Common myeloid progenitor, CD34-positive (primary cell): ENCODE data around the gene TLCD1.

Experiments used
- CTCF ChIA-PET: fragments of 350-600 bp; sonication (Branson Sonifier 250); formaldehyde crosslinking; loops from one replicate; lab custom pipeline; 2021; ENCODE audit warnings: antibody characterized with exemption; lab: Charles Lee
- POLR2A ChIA-PET: fragments of 350-600 bp; sonication (Branson Sonifier 250); formaldehyde crosslinking; loops from one replicate; lab custom pipeline; 2021; ENCODE audit warnings: antibody characterized with exemption; lab: Charles Lee
- DNase-seq, 3 donors: peaks; one replicate each; pipeline versions ENCODE4 v3.0.0 to v3.0.0-alpha.2; 2013
- H3K27ac ChIP-seq, 2 experiments: 1 replicate in 1 of 2; 2 replicates in 1 of 2; pipeline ENCODE4 v1.7.0; 2013; ENCODE audit warnings: inconsistent platforms in 2 of 2, low read length in 2 of 2, mild to moderate bottlenecking in 2 of 2, low read depth in 1 of 2, moderate library complexity in 1 of 2; ENCODE audit not compliant: severe bottlenecking in 2 of 2, insufficient read depth in 1 of 2, poor library complexity in 1 of 2
- H3K27me3 ChIP-seq, 5 experiments: replicated peaks in 2 of 5; 1 replicate in 3 of 5; 2 replicates in 2 of 5; pipeline versions ENCODE4 v1.6.1 to v1.7.0; 2013; ENCODE audit warnings: low read length in 4 of 5, mild to moderate bottlenecking in 2 of 5, moderate library complexity in 2 of 5, inconsistent platforms in 1 of 5; ENCODE audit not compliant: insufficient read depth in 5 of 5, control insufficient read depth in 4 of 5
- H3K36me3 ChIP-seq, 4 experiments: 1 replicate in 2 of 4; 2 replicates in 2 of 4; pipeline versions ENCODE4 v1.6.1 to v1.7.0; 2013; ENCODE audit warnings: low read length in 3 of 4, control low read depth in 1 of 4, mild to moderate bottlenecking in 1 of 4; ENCODE audit not compliant: control insufficient read depth in 4 of 4, insufficient read depth in 4 of 4
- H3K4me1 ChIP-seq, 4 experiments: 1 replicate in 3 of 4; 2 replicates in 1 of 4; pipeline versions ENCODE4 v1.6.1 to v1.7.1; 2013; ENCODE audit warnings: low read length in 3 of 4, mild to moderate bottlenecking in 3 of 4, control low read depth in 1 of 4, inconsistent platforms in 1 of 4, moderate library complexity in 1 of 4; ENCODE audit not compliant: control insufficient read depth in 4 of 4, insufficient read depth in 4 of 4; ENCODE audit errors: control extremely low read depth in 1 of 4
- H3K4me3 ChIP-seq, 7 experiments: 1 replicate in 4 of 7; 2 replicates in 3 of 7; pipeline versions ENCODE4 v1.5.1 to v1.7.0; 2013; ENCODE audit warnings: mild to moderate bottlenecking in 7 of 7, low read length in 6 of 7, moderate library complexity in 6 of 7, inconsistent platforms in 2 of 7, low read depth in 2 of 7, control low read depth in 1 of 7; ENCODE audit not compliant: insufficient read depth in 4 of 7, control insufficient read depth in 1 of 7; ENCODE audit errors: extremely low read depth in 1 of 7
- H3K9me3 ChIP-seq, 5 experiments: 1 replicate in 4 of 5; 2 replicates in 1 of 5; pipeline versions ENCODE4 v1.6.1 to v1.7.1; 2013; ENCODE audit warnings: low read length in 4 of 5, mild to moderate bottlenecking in 2 of 5, inconsistent platforms in 1 of 5, low read depth in 1 of 5, moderate library complexity in 1 of 5; ENCODE audit not compliant: control insufficient read depth in 4 of 5, insufficient read depth in 2 of 5; ENCODE audit errors: control extremely low read depth in 1 of 5
- WGBS: methylation state at CpG from one replicate; pipeline ENCODE4 v1.1.5; 2013; ENCODE audit not compliant: insufficient coverage; 5-methylcytosine and 5-hydroxymethylcytosine counted together

TLCD1 gene

GRCh38 chr17:28751600-28752366 lies 25.8 kb upstream of the TLCD1 start:
- Histone ChIP-seq H3K4me3 (no peak overlapping the region), H3K27me3 (no peaks in the 10 kb centered on the region), H3K27ac (no peak overlapping the region), H3K4me1 (peaks cover 0 to 16% (median 11%) of the 10 kb centered on the region in 4 experiments), H3K9me3 (no peaks in the 10 kb centered on the region), H3K36me3 (peaks cover 0 to 46% (median 15%) of the 10 kb centered on the region in 4 experiments)
- no peak for DNase-seq
- ChIA-PET CTCF (interaction anchor here (0.6 to 18.9 kb wide), 10 partner anchors 10 to 386 kb away, joined by 3 to 507 read pairs (median 4); partner anchors contain the start of genes NEK8, RPL23A and TLCD1), POLR2A (interaction anchor here (0.9 to 10.0 kb wide), 2 partner anchors 12 to 24 kb away, joined by 4 to 87 read pairs; partner anchors contain the start of genes NEK8 and TLCD1)
- 100% methylated on average over 7 of the region's 10 CpGs for WGBS

DNA sequence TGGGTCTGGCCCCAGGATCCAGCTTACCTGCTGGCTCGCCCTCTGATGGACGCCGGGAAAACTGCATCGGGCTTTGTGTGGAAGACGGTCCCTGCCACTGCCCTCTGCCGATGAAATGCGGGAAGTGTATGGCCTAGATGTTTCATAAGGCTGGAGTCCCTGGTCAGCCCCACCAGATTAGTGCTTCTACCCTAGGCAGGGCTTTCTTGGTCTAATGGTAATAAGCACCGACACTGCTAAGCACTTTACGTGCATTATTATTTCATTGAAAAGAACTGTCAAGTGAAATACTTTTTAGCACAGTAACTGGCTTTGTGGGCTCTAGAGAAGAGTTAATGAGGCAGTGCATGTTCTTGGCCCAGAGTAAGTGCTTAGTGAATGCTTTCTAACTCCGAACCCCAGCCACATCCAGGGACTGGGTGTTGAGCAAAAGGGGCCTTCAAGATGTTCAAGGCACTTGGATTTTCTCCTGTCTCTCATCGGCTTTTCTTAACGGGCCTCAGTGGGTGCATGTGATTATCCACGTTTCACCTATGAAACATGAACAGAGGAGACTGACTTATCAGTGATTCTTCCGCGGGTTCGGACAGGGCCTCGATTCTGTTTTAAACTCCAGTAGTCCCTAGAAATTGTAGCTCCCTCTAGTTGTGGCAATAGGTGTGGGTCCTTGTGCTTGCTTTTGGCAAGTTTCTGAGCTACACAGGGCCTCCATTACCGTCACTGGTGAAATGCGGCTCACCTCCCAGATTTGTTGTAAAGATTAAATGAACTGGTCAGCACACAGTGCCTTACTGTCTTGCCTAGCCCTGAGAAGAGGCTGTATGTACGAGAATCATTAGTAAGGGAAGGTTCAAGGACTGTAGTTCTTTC lies 24.4 kb upstream of the TLCD1 start:
- H3K4me3 ChIP-seq, result no peak overlapping the region
- peaks cover 0 to 46% (median 11%) of the 10 kb centered on the region in 4 experiments for H3K36me3 ChIP-seq
- H3K9me3 ChIP-seq, result no peaks in the 10 kb centered on the region
- ChIA-PET POLR2A (interaction anchor here (0.6 to 10.0 kb wide), 7 partner anchors 9 to 199 kb away, joined by 3 to 87 read pairs (median 4); partner anchors contain the start of genes NEK8, RPL23A and TLCD1), CTCF (interaction anchor here (0.6 to 18.9 kb wide), 14 partner anchors 8 to 387 kb away, joined by 3 to 507 read pairs (median 4); partner anchors contain the start of genes NEK8, PROCA1, RPL23A and TLCD1)
- peak; percentile 89 to 93 (median 90) for DNase-seq
- H3K27me3 ChIP-seq, result no peaks in the 10 kb centered on the region
- WGBS, result 56% methylated on average over 19 of the region's 20 CpGs
- H3K4me1 ChIP-seq, result peaks cover 0 to 30% (median 24%) of the 10 kb centered on the region in 4 experiments
- H3K27ac ChIP-seq, result no peak overlapping the region

DNA sequence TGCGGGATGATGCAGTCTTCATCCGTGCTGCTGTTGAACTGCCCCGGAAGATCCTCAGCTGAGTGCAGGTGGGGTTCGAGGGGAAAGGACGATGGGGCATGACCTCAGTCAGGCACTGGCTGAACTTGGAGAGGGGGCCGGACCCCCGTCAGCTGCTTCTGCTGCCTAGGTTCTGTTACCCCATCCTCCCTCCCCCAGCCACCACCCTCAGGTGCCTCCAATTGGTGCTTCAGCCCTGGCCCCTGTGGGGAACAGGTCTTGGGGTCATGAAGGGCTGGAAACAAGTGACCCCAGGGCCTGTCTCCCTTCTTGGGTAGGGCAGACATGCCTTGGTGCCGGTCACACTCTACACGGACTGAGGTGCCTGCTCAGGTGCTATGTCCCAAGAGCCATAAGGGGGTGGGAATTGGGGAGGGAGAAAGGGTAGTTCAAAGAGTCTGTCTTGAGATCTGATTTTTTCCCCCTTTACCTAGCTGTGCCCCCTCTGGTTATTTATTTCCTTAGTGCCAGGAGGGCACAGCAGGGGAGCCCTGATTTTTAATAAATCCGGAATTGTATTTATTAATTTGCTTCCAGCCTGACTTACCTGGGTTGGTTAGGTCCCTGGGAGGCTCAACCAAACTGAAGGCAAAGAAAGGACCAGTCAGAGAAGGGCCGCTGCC lies 23.6 kb upstream of the TLCD1 start:
- DNase-seq, result no peak
- POLR2A ChIA-PET, result interaction anchor here (0.6 to 10.0 kb wide), 6 partner anchors 8 to 200 kb away, joined by 3 to 87 read pairs (median 4); partner anchors contain the start of genes NEK8 and TLCD1
- H3K9me3 ChIP-seq, result no peaks in the 10 kb centered on the region
- 71% methylated on average over 7 of the region's 11 CpGs for WGBS
- peaks cover 2 to 37% (median 31%) of the 10 kb centered on the region in 4 experiments for H3K4me1 ChIP-seq
- H3K36me3 ChIP-seq, result peaks cover 0 to 46% (median 11%) of the 10 kb centered on the region in 4 experiments
- CTCF ChIA-PET, result interaction anchor here (0.8 to 18.9 kb wide), 8 partner anchors 8 to 37 kb away, joined by 3 to 507 read pairs (median 8); partner anchors contain the start of genes NEK8, PROCA1, RPL23A and TLCD1
- H3K4me3 ChIP-seq, result no peak overlapping the region
- H3K27ac ChIP-seq, result no peak overlapping the region
- H3K27me3 ChIP-seq, result peaks cover 0 to 4% (median 0%) of the 10 kb centered on the region in 5 experiments

DNA sequence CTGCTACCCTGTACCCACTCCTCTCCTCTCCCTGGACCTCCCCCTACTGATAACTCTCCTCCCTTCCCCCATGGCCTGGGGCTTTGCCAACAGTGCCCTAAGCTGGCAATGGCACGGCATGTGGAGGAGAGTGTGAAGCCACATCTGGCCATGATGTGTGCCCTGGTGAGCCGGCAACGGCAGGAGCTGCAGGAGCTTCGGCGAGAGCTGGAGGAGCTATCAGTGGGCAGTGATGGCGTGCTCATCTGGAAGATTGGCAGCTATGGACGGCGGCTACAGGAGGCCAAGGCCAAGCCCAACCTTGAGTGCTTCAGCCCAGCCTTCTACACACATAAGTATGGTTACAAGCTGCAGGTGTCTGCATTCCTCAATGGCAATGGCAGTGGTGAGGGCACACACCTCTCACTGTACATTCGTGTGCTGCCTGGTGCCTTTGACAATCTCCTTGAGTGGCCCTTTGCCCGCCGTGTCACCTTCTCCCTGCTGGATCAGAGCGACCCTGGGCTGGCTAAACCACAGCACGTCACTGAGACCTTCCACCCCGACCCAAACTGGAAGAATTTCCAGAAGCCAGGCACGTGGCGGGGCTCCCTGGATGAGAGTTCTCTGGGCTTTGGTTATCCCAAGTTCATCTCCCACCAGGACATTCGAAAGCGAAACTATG lies 23.0 kb upstream of the TLCD1 start:
- Histone ChIP-seq H3K27ac (no peak overlapping the region), H3K36me3 (peaks cover 0 to 46% (median 11%) of the 10 kb centered on the region in 4 experiments), H3K4me1 (peaks cover 4 to 43% (median 37%) of the 10 kb centered on the region in 4 experiments), H3K4me3 (no peak overlapping the region), H3K27me3 (peaks cover 0 to 4% (median 0%) of the 10 kb centered on the region in 5 experiments), H3K9me3 (no peaks in the 10 kb centered on the region)
- DNase-seq, result no peak
- CTCF ChIA-PET, result interaction anchor here (1.3 to 18.9 kb wide), 5 partner anchors 9 to 37 kb away, joined by 3 to 507 read pairs (median 12); partner anchors contain the start of genes NEK8, PROCA1, RPL23A and TLCD1
- 96% methylated on average over 18 of the region's 18 CpGs for WGBS
- POLR2A ChIA-PET, result interaction anchor here (10.0 kb wide), 1 partner anchor 21 kb away, joined by 87 read pairs; the partner anchor contains the start of genes NEK8 and TLCD1

- peaks cover 0 to 46% (median 11%) of the 10 kb centered on the region in 4 experiments for H3K36me3 ChIP-seq
These were observed 22.0 kb upstream of the TLCD1 start for GRCh38 chr17:28747801-28748750.

More at GRCh38 chr17:28747801-28748750, 22.0 kb upstream of the TLCD1 start:
- Histone ChIP-seq H3K9me3 (no peaks in the 10 kb centered on the region), H3K27ac (no peak overlapping the region), H3K4me3 (no peak overlapping the region), H3K27me3 (peaks cover 0 to 4% (median 0%) of the 10 kb centered on the region in 5 experiments), H3K4me1 (peaks cover 4 to 50% (median 44%) of the 10 kb centered on the region in 4 experiments)
- no peak for DNase-seq
- CTCF ChIA-PET, result interaction anchor here (0.8 to 18.9 kb wide), 7 partner anchors 9 to 66 kb away, joined by 3 to 507 read pairs (median 6); partner anchors contain the start of genes NEK8, RPL23A and TLCD1
- POLR2A ChIA-PET, result interaction anchor here (10.0 kb wide), 1 partner anchor 21 kb away, joined by 87 read pairs; the partner anchor contains the start of genes NEK8 and TLCD1
- 94% methylated on average over 13 of the region's 18 CpGs for WGBS
